DMS153 treated with DMSO at 0.1 percent for 48 hours (cell line): ENCODE measurements around the gene RSPO4.

ENCODE experiments used
- DNase-seq: peaks from one replicate; lab custom pipeline; 2025; ENCODE audit not compliant: unreplicated experiment; lab: John Stamatoyannopoulos, UW

Gene RSPO4

DNA sequence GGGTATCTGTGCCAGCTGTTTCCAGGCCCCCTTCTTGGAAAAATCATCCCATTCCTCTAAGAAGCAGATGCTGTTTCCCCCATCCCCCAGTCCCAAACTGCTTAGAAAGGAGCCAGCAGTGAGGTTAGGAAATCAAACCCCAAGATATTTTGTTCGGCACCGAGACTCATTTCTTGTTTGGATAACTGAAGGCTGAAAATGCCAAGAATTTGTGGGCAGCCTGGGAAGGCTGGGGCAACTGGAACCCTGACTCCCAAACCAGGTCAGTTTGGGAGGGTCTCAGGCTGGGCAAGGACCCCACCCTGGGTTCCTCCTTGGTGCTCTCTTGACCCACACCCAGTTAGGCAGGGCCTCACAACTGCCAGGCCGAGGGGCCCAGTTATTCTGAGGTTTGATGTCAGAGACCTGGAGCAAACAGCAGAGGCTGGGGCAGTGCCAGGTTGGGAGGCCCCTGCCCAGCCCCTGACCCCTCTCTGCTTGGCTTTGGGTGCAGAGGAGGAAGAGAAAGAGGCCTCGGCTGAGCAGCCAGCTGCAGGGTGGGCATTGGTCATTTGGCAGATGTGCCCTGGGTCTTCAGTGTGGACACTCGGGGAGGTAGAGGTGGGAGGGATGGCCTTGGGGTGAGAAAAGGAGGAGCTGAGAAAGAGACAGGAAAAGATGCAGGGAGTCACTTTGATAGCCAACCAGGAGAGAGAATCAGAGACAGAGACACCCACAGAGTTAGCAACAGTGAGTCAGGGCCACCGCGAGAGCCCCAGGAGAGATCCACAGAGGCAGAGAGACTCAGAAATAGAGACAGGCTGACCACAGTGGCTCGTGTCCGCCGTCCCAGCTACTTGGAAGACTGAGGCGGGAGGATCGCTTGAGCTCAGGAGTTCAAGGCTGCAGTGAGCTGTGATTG is 91.0 kb downstream of the RSPO4 start:
- no peak for DNase-seq

GRCh38 chr20:910132-910869 is 91.8 kb downstream of the RSPO4 start:
- DNase-seq, result no peak

DNA sequence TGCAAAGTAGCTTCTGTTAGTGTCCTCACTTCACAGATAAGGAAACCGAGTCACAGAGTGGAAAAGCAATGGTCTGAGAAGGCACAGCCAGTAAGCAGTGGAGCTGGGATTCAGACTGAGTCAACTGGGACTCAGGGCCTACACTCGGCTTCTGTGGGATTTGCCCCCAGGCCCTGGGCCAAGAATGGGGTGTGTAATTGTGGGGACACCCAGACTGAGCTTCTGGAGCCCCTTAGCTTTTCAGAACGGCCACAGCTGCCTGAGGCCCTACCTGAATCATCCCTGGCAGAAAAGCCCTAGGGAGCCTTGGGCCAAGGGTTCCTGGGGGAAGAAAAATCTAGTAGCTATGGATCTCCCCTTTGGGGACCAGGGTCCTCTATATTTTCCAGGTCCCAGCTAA is 92.5 kb downstream of the RSPO4 start:
- no peak for DNase-seq
